Suppressor macrophage (primary cell): Measurements from ENCODE around the gene TMEM31.
"Not testable (repeated sequence)": the region's sequence is repeated elsewhere in the genome, so short reads cannot be mapped to it uniquely, and the experiment has no call there.

Source experiments
- DNase-seq, 4 experiments: peaks; one replicate each; pipeline ENCODE4 v3.0.0-alpha.2; 2020 to 2022

TMEM31 gene

DNA sequence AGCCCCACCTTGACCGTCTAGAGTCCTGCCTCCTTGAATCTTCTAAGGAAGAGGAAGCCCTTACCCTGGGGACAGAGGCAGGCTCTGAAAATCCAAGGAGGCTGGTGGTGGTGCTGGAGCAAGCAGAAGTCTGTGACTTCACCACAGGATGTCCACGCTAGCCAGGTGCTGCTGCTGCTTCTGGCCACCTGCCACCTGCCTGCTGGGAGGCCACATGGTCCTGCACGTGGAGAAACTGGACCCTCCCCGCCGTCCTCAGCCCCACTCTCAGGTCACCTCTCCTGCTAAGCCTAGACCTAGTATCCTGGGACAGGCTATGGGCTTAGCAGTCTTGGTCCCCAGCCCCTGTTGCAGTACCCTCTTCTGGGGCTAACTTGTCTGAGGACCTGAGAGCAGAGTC is 15.8 kb downstream of the TMEM31 start:
- DNase-seq = no peak

DNA sequence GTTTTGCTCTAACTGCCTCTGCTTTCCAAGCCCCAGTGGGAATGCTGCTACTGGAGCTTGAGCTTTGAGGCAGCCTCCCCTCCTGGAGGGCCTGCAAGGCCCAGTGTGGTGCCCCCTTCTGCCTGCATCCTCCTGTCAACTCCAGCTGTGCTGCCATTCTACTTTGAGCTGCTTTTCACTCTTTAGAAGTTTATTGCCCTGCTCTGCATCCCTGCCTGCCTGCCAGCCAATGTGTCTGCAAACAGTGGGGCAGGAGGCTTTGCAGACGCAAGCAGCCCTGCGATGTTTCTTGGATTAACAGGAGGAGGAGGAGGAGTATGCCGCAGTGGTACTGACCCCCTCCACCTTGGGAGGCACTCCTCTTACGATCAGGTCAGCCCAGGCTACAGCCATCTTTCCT is 16.4 kb downstream of the TMEM31 start:
- no peak for DNase-seq

DNA sequence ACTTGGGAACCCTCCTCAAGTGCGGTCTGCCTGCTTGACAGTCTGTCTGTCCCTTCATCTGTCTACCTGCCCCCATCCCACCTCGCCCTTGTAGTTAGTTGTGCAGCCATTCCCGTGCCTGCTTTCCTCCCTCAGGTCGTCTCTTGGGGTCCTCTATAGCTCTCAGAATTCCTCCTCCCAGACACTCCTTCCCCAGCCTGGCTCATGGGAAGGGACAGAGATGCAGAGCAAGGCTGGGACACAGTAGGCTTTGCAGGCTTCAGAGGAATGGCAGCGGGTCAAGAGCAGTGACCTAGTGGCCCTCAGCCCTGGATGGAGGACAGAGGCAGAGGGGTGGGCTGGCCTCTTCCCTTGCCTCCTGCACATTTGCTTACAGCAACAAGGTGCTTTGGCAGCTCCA is 18.3 kb downstream of the TMEM31 start:
- DNase-seq = no peak

DNA sequence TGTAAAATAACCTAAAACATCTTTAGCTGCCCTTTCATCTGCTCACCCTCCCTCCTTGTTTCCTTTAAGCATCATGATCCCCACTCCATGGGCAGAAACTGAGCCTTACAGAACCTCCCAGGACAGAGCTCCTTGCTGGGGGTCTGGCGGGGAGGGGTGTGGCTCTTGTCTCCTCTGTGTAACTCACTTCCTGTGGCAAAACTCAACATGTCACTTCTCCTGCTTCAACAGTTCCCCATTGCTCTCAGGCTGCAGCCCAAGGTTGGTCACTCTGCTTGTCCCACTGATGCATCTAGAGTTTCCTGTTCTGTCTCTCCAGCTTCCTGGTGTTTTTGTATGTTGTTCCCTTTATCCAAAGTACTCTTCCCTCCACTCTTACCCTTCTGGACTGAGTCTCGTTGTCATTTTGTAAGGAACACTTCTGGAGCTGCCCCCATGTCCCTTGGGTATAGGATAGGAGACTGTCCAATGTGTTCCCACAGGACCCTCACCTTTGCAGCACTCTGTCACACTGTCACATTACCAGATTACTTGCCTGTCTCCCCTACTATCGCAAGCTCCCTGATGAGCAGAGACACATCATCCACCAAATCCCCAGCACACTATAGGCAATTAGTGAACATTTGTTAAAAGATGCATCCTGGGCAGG is 19.6 kb downstream of the TMEM31 start:
- peak; percentile 13 to 31 (median 18) for DNase-seq

DNA sequence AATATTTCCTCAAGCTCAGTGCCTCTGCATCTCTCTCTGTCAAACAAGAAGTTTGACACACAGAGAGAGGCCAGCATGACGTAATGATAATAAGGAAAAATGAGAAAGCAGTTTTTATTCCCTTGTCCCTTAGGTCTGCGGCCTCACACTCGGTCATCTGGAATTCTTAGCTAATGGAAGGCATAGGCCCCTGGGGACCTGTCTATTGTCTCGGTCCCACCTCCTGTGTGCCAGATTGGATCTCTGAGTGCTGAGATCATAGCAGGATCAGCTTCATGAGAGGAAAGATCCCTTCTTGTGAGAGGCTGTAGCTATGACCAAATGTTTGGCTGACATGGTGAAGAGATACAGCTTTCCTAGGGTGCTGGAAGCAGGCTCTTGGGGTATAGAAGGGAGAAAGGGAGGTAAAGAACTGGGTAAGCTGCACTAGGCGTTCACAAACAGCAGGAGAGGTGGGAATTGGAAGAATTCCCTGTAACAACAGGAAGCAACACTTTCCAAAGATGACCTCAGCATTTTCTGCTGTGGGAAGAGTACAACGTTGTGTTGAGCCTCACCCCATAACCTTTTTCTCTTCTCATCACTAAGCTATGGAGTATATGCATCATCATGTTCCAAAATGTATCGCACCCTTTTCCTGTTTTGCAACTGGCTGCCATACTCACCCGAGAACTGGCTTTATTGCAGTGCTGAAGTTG is 20.2 kb downstream of the TMEM31 start:
- DNase-seq = no peak

DNA sequence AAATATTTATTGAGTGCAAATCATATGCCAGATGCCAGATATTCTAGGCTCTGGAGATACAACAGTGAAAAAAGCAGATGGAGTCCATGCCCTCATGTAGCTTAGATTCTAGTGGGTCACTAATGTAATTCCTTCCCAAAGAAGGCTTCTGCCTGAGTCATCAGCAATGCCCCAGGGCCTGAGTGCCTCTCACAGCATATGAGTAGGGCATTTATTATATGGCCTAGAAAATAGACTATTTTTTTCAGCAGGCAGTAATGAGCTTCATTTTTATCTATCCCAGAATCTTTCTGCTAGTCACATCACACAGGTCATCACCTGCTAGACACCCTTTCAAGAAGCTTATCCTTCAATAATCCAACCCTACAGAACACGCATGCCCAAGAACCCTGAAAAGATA is 22.3 kb downstream of the TMEM31 start:
- no peak for DNase-seq

DNA sequence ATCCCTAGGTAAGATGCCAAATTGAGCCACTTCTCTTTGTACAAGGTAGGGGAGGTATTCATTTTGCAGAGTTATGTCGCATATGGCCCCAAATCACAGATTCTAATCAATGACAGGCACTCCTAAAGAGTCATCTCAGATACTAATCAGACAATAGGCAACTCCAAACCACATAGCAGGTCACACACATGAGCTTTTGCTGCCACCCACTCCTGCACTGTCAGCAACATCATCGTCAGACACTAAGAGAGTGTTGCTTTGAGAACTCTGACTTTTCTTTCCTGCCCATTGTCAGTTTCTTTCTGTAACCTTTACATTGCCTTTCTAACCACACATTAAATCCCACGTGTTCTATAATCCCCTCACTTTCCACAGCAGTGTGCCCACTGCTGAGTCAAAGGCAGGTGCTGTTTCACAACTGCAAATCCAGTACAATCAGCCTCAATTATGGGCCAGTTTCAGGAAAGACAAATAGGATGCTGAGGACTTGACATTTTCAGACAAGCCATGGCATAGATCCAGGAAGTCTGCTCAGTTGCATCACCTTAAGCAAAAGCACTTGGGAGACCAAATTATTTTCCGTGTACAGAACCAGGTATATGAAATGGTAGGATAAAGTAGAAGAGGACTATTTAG is 23.5 kb downstream of the TMEM31 start:
- DNase-seq = peak in 1 of 4 experiments; percentile 2

DNA sequence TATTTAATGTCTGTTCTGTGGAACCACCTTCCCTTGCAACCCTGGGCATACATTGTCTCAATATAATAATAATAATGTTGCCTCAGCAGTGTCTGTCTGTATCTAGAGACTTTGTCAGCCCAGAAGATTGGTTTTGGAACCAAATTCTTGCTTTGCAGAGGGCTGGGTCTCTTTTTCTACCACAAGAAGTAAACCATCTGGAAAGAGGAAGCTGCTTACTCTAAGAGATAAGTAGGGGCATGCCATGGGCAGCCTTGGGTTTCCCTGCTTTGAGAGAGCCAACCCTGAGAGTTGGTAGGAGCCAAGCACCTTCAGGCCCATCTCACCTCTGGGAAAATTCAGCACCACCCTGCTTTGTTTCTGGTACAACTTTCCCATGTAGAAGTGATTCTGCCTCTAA is 27.0 kb downstream of the TMEM31 start:
- no peak for DNase-seq

DNA sequence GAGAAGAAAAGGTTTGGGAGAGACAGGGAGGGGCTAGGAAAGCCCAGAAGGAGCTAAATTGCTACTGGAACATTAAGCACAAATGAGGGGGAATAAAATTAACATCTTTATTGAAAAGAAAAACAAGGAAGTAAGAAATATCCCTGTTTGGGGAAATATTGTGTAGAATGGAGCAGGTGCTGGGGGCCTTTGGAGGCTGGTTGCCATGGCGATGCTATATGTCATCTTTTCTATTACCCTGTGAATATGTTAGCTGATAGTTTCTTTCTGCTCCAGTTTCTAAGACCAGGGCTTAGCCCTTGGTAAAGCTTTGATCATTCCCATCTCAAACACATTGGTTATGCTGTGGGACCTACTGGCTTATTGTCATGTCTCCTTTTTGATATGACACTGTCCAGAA is 28.7 kb downstream of the TMEM31 start:
- no peak for DNase-seq

DNA sequence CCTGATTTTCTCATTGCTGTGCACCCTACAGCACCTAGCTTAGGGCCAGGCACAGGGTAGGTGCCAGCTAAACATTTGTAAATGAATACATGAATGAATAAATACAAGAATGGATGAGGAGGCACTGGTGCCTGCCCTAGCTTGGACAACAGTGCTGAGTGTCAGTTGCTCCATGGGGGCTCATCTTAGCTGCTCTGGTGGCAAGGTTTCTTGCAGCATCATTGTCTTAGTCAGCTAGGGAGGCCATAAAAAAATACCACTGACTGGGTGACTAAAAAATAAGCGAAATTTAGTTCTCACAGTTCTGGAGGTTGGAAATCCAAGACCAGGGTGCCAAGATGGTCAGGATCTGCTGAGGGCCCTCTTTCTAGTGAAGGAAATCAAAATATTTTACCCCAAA is 31.2 kb downstream of the TMEM31 start:
- DNase-seq = no peak

DNA sequence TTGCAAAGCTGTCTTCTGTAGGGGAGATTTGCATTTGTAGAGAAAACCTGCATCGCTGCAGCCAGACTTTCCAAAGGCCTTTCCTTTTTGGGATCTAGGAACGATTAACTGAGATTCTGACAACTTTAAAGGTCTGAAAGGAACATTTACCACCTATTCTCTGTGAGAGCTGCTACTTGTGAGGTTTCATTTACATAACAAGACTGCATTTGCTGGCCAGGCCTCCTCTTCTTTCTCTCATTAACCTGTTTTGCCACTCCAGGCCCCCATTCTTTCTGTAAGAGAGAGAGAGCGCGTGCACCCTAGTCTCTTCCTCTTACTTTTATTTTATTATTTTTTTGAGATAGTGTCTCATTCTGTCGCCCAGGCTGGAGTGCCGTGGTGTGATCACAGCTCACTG is 31.6 kb downstream of the TMEM31 start:
- no peak for DNase-seq

DNA sequence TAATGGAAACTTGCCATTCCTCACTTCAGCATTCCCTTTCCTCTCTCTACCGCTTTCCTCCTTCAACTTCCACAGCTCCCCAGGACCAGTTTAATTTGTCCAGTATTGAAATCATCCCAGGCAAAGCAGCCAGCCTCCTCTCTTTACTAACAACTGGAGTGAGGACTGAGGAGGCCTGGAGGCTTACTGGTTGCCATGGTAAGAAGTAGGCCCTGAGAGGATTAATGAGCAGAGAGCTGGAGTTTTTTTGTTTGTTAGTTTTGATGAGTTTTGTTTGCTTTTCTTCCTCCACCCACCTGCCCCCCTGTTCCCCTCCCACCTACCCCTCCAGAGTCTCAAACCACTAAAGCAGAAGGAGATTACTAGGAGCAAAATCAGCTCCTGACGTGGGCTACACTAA is 36.5 kb downstream of the TMEM31 start:
- DNase-seq = no peak

DNA sequence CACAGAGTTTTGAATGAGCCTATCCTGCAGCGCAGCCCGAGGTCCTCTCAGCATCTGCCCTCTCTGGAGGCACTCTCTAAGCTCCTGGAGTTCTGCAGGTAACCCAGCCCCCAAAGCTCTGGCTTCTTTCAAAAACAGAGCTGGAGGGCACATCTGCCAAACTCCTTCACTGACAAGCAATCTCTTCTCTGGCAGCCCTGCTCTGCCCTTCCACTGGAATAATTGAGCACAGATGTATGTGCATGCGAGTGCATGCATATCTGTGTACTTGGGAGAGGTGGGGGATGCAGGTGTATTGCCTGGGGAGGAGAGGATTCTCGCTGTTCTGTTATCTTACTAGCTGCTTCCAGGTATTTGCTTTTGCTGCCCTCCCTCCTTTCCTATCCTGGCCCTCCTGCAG is 43.7 kb downstream of the TMEM31 start:
- DNase-seq = no peak

DNA sequence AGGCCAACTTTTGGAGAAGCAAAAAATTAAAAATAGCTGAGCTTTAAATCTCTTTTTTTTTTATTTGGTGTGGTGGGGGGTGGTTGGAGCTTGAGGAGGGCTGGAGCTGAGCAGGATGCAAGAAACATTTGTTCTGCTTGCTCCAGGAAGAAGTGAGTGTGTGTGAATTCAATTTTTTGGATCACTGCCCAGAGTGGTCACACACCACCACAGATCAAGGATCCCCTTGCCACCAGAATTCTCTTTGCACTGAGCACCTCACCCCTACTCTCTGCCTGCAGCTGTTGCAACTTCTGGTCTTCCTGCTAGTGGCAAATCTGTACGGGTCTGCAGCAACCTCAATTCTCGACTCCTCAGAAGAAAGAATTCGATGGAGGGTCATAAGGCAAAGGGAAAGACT is 46.0 kb downstream of the TMEM31 start:
- no peak for DNase-seq

DNA sequence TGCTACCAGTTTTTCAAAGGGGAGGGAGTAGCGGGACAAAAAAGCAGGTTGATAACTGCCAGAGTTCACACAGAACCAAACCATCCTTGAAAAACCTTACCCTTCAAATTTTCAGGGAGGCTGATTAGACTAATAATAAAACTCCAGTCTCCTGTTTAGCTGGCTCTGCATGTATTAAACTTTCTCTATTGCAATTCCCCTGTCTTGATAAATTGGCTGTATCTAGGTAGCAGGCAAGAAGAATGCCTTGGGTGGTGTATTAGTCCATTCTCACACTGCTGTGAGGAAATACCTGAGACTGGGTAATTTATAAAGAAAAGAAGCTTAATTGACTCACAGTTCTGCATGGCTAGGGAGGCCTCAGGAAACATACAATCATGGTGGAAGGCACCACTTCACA is 47.8 kb downstream of the TMEM31 start:
- no peak for DNase-seq

DNA sequence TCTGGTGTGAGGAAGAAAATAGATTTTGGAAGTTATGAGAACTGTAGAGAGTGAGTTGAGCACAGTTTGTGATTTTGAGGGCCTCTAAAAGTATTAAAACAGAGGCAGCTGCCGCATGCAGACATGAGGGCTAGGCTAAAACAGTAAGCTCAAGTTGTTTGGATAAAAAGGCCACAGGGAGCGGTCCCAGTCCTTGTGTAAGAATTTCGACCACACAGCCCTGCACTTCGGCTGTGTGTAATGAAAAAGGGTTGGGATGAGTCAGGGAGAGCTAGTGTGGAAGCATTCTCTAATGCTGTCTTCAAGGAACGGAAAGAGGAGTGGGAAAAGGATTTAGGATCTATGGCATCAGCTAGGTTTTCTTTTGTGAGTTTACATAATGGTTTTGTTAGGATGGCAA is 52.8 kb downstream of the TMEM31 start:
- not testable (repeated sequence) for DNase-seq
